Sigmoid colon (tissue), 7 donors: Measurements from ENCODE around the gene ACTG1. TPM values are rescaled to one million over a fixed set of nuclear protein-coding genes. Genes with fewer than 3 reads are reported as not detected.

Source experiments
- DNase-seq: peaks from one replicate; pipeline ENCODE4 v3.0.0-alpha.2; 2019
- H3K27ac ChIP-seq, 4 donors: fragments of 200-600 bp; sonication (generic); one replicate each; pipeline ENCODE4 v1.5.1; 2016 to 2019; ENCODE audit warnings: mild to moderate bottlenecking in 1 of 4
- H3K27me3 ChIP-seq, 3 donors: fragments of 200-600 bp; sonication (generic); one replicate each; pipeline ENCODE4 v1.5.1; 2019; ENCODE audit warnings: mild to moderate bottlenecking in 1 of 3
- H3K36me3 ChIP-seq, 4 donors: fragments of 200-600 bp; sonication (generic); one replicate each; pipeline ENCODE4 v1.5.1; 2016 to 2019
- H3K4me1 ChIP-seq, 4 donors: fragments of 200-600 bp; sonication (generic); one replicate each; pipeline ENCODE4 v1.5.1; 2017 to 2019
- H3K4me3 ChIP-seq, 4 donors: fragments of 200-600 bp; sonication (generic); one replicate each; pipeline ENCODE4 v1.5.1; 2017 to 2019; ENCODE audit warnings: mild to moderate bottlenecking in 2 of 4, moderate library complexity in 1 of 4
- H3K9me3 ChIP-seq, 4 donors: fragments of 200-600 bp in 3 of 4; sonication (generic) in 3 of 4; one replicate each; pipeline versions ENCODE4 v1.5.1 to v1.6.1; 2013 to 2019
- EP300 ChIP-seq, 4 donors: sonication (generic); formaldehyde crosslinking; IDR thresholded peaks; one replicate each; pipeline ENCODE4 v1.6.1; 2017; ENCODE audit warnings: antibody characterized with exemption in 4 of 4
- POLR2A ChIP-seq, 2 donors: fragments of 450-650 bp; IDR thresholded peaks; one replicate each; pipeline ENCODE4 v1.6.1; 2016; ENCODE audit warnings: antibody characterized with exemption in 2 of 2, mild to moderate bottlenecking in 2 of 2, moderate library complexity in 2 of 2
- POLR2AphosphoS5 ChIP-seq, 4 donors: sonication (generic); formaldehyde crosslinking; IDR thresholded peaks; one replicate each; pipeline ENCODE4 v1.6.1; 2017; ENCODE audit warnings: antibody characterized with exemption in 4 of 4
- WGBS, 2 donors: extraction: QIAGEN DNeasy Blood & Tissue Kit; methylation state at CpG; one replicate each; pipeline ENCODE4 v1.1.7; 2013; 5-methylcytosine and 5-hydroxymethylcytosine counted together
- intact Hi-C: fragments of 100-400 bp; cut with DNase I; formaldehyde crosslinking; loops from one replicate; pipeline ENCODE4 v1.15.1; 2023
- polyA plus RNA-seq, 3 donors: library from polyadenylated mRNA; stranded (reverse); fragments of 200-250 nt; gene quantifications; one replicate each; pipeline ENCODE4 v1.2.3, GENCODE V29; 2013
- total RNA-seq, 4 donors: library from RNA; depleted of rRNA; stranded (reverse); fragments of >200 nt; gene quantifications; one replicate each; pipeline ENCODE4 v1.1.0, GENCODE V29; 2016
- TF ChIP-seq, protein P1 (sequence below), 4 experiments: fragments of 450-650 bp in 3 of 4; fragments of 200-600 bp in 1 of 4; IDR thresholded peaks; one replicate each; pipeline ENCODE4 v1.5.1; 2016 to 2019; ENCODE audit warnings: antibody characterized with exemption in 4 of 4, mild to moderate bottlenecking in 3 of 4, moderate library complexity in 2 of 4
- donor health status: healthy with polysubstance abuse.
- donor health status: Bipolar disorder and iron deficiency.
- donor health status: healthy.

The ACTG1 gene
- total and polyA plus RNA-seq, 7 donors = 1,038 to 4,527 (median 2,003) TPM

GRCh38 chr17:81550285-81550684, 37.7 kb upstream of the ACTG1 start:
- peaks cover 6 to 52% (median 29%) of the 10 kb centered on the region in 4 donors for H3K36me3 ChIP-seq
- peaks cover 0 to 39% (median 26%) of the 10 kb centered on the region in 4 donors for H3K4me1 ChIP-seq
- intact Hi-C loops = loop anchor here (5.0 kb wide), 1 partner anchor 52 kb away; no protein-coding TSS in a partner anchor
- no peak overlapping the region for H3K4me3 ChIP-seq
- DNase-seq = no peak
- H3K27me3 ChIP-seq = no peaks in the 10 kb centered on the region
- WGBS, 2 donors = 94% methylated on average over 15 of the region's 15 CpGs
- no peak for TF ChIP-seq EP300 (IDR thresholded peaks at IDR 0.05)
- TF ChIP-seq POLR2A (IDR thresholded peaks at IDR 0.05) = no peak
- no peak for TF ChIP-seq POLR2AphosphoS5 (IDR thresholded peaks at IDR 0.05)
- TF ChIP-seq, protein P1, sequence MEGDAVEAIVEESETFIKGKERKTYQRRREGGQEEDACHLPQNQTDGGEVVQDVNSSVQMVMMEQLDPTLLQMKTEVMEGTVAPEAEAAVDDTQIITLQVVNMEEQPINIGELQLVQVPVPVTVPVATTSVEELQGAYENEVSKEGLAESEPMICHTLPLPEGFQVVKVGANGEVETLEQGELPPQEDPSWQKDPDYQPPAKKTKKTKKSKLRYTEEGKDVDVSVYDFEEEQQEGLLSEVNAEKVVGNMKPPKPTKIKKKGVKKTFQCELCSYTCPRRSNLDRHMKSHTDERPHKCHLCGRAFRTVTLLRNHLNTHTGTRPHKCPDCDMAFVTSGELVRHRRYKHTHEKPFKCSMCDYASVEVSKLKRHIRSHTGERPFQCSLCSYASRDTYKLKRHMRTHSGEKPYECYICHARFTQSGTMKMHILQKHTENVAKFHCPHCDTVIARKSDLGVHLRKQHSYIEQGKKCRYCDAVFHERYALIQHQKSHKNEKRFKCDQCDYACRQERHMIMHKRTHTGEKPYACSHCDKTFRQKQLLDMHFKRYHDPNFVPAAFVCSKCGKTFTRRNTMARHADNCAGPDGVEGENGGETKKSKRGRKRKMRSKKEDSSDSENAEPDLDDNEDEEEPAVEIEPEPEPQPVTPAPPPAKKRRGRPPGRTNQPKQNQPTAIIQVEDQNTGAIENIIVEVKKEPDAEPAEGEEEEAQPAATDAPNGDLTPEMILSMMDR (IDR thresholded peaks at IDR 0.05) = no peak
- H3K9me3 ChIP-seq = no peaks in the 10 kb centered on the region
- no peak overlapping the region for H3K27ac ChIP-seq

DNA sequence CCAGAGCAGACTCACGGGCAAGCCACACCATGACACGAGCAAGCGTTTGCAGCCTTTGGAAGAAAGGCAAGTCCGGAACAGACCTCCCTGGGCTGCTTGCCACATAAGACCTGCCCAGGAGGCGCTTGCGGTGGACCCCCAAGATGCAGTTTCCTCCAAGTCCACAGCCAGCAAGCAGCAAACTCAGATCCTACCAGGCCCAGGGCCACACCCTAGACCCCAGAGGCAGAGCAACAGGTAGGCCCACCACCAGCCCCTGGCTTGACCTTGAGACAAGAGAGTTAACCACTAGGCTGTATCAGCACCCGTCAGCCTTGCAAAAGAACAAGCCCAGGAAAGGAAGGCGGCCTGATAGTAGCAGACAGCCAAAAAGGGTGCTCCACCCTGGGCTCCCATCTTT, 37.2 kb upstream of the ACTG1 start:
- Histone ChIP-seq H3K27me3 (no peaks in the 10 kb centered on the region), H3K9me3 (no peaks in the 10 kb centered on the region), H3K36me3 (peaks cover 6 to 56% (median 32%) of the 10 kb centered on the region in 4 donors), H3K4me1 (peaks cover 0 to 39% (median 26%) of the 10 kb centered on the region in 4 donors), H3K4me3 (no peak overlapping the region), H3K27ac (no peak overlapping the region)
- intact Hi-C loops = loop anchor here (5.0 kb wide), 1 partner anchor 52 kb away; no protein-coding TSS in a partner anchor
- no peak for DNase-seq
- WGBS, 2 donors = 96% methylated on average over 8 of the region's 8 CpGs
- TF ChIP-seq POLR2A (IDR thresholded peaks at IDR 0.05) (no peak), POLR2AphosphoS5 (IDR thresholded peaks at IDR 0.05) (no peak), EP300 (IDR thresholded peaks at IDR 0.05) (no peak)
- TF ChIP-seq, protein P1 (IDR thresholded peaks at IDR 0.05) = no peak

- no peaks in the 10 kb centered on the region for H3K9me3 ChIP-seq
- H3K4me3 ChIP-seq = no peak overlapping the region
- TF ChIP-seq, protein P1 (IDR thresholded peaks at IDR 0.05) = no peak
- no peak for TF ChIP-seq POLR2AphosphoS5 (IDR thresholded peaks at IDR 0.05)
- TF ChIP-seq POLR2A (IDR thresholded peaks at IDR 0.05) = no peak
- no peak for TF ChIP-seq EP300 (IDR thresholded peaks at IDR 0.05)
- no peak for DNase-seq
- WGBS, 2 donors = 87 to 91% methylated on average over 16 of the region's 16 CpGs
- intact Hi-C loops = no loop called here
- no peaks in the 10 kb centered on the region for H3K27me3 ChIP-seq
- peaks cover 0 to 38% (median 25%) of the 10 kb centered on the region in 4 donors for H3K4me1 ChIP-seq
- H3K36me3 ChIP-seq = peaks cover 6 to 63% (median 35%) of the 10 kb centered on the region in 4 donors
- H3K27ac ChIP-seq = no peak overlapping the region
Observed at GRCh38 chr17:81549031-81549557, 36.5 kb upstream of the ACTG1 start.

DNA sequence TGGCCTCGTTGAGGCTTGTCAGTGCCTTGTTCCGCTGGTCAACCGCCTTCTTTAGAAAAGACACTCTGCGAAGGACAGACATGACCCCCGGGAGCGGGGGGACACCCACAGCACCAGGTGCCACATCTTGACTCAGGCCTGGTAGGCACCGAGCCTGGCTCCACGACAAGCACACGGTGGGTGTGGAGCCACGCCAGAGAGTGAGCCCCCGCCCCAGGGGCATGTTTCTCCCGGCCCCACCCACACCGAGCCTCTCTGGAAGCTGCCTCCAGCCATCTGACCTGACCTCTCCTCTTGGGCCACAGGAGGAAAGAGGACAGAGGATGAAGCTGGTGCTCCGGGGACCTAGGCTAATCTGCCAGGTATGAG, 35.0 kb upstream of the ACTG1 start:
- no peak overlapping the region for H3K4me3 ChIP-seq
- peaks cover 6 to 78% (median 47%) of the 10 kb centered on the region in 4 donors for H3K36me3 ChIP-seq
- intact Hi-C loops = no loop called here

More for the DNA sequence above, 35.0 kb upstream of the ACTG1 start:
- peaks cover 0 to 23% (median 13%) of the 10 kb centered on the region in 4 donors for H3K4me1 ChIP-seq
- no peak overlapping the region for H3K27ac ChIP-seq
- no peak for DNase-seq
- no peak for TF ChIP-seq EP300 (IDR thresholded peaks at IDR 0.05)
- TF ChIP-seq, protein P1 (IDR thresholded peaks at IDR 0.05) = no peak
- TF ChIP-seq POLR2AphosphoS5 (IDR thresholded peaks at IDR 0.05) = no peak
- no peak for TF ChIP-seq POLR2A (IDR thresholded peaks at IDR 0.05)
- H3K27me3 ChIP-seq = no peaks in the 10 kb centered on the region
- WGBS, 2 donors = 86 to 91% methylated on average over 14 of the region's 14 CpGs
- no peaks in the 10 kb centered on the region for H3K9me3 ChIP-seq
